GM18520 (cell line): ENCODE results near the gene RPS6KB2.
"Not testable (repeated sequence)": the region's sequence is repeated elsewhere in the genome, so short reads cannot be mapped to it uniquely, and the experiment has no call there.

Source experiments
- ATAC-seq: cut with Tn5 transposase; IDR thresholded peaks from one replicate; pipeline ENCODE4 v1.9.1; 2021; ENCODE audit not compliant: unreplicated experiment

RPS6KB2 gene

DNA sequence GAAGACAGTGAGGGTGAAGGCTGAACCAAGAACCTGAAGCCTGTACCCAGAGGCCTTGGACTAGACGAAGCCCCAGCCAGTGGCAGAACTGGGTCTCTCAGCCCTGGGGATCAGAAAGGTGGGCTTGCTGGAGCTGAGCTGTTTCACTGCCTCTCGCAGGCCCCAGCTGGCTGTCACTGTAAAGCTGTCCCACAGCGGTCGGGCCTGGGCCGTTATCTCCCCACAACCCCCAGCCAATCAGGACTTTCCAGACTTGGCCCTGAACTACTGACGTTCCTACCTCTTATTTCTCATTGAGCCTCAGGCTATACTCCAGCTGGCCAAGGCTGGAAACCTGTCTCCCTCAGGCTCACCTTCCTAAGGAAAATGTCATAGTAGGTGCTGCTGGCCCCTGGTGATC lies 30.8 kb upstream of the RPS6KB2 start:
- no peak for ATAC-seq

DNA sequence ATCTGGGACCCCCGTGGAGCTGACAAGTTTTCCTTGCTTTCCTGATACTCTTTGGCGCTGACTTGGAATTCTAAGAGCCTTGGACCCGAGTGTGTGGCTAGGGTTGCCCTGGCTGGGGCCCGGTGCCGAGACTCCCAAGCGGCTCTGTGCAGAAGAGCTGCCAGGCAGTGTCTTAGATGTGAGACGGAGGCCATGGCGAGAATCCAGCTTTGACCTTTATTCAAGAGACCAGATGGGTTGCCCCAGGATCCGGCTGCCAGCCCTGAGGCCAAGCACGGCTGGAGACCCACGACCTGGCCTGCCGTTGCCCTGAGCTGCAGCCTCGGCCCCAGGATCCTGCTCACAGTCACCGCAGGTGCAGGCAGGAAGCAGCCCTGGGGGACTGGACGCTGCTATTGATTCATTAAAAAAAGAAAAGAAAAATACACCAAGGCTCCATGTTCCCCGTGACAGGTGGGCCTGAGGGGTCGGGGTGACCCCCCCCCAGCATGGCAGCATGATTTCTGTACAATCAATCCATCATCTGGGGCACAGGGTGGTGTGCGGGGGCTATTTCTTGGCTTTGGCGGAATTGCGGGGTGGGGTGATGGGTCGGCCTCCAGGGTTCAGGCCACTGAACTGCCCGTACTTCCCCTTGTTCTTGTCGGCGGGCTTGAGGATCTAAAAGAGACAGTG lies 30.2 kb upstream of the RPS6KB2 start:
- no peak for ATAC-seq

DNA sequence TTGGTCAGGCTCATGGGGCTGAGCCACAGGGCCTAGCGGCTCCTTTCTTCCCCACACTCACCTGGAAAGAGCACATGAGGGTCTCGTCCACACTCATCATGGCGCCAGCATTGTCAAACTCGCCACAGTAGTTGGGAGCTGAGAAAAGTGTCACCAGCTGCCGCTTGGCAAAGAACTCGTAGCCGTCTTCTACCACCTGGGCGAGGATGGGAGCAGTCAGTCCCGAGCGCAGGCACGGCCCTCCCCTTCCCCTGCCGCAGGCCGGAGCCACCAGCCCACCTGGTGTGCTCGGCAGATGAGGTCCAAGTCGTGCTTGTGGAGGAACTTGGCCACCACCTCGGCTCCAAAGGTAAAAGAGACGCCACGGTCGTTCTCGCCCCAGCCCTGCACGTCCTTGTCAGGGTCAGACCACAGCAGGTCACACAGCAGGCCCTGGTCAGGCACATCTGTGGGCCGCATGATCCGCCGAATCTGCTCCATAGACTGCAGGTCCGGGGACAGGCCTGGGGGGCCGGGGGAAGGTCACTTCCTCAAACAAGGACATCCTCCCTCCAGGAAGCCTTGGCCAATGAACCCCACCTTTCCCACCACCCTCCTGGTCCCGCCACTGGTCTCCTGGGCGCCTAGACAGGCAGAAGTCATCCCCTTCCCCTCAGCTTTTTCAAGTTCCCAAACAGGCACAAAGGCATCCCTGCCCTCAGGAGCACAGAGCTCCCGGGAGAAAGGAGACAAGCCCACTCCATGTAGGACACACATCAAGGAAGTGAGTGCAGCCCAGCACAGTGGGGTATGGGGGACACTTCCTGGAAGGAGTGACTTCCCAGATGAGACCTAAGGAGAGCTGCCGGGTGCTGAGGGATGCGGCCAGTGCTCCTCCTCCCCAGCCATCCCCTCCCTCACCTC lies 29.4 kb upstream of the RPS6KB2 start:
- no peak for ATAC-seq

DNA sequence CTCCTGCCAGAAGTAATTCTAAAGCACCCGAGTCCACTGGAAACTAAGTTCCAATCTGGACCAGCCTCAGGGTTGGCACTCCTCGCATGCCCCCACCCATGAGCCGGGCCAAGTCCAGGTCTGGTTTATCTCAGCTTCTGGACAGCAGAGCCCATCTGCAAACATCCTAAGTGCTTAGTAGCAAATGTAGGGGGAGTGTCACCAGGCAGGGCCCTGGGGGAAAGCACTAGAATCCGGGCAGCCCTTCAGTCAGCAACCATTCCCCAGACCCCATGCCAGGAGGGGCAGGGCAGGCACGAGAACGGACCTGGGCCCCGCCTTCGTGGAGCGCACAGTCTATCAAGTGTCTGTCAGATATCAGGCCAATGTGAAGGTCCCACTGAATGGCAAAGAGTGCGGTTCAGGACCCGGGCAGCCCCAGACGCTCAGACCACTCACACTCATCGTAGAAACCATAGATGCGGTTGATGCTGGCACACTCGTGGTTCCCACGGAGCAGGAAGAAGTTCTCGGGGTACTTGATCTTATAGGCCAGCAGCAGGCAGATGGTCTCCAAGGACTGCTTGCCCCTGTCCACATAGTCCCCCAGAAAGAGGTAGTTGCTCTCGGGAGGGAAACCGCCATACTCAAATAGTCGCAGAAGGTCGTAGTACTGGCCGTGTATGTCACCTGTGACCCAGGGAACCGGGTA lies 27.9 kb upstream of the RPS6KB2 start:
- ATAC-seq: no peak

DNA sequence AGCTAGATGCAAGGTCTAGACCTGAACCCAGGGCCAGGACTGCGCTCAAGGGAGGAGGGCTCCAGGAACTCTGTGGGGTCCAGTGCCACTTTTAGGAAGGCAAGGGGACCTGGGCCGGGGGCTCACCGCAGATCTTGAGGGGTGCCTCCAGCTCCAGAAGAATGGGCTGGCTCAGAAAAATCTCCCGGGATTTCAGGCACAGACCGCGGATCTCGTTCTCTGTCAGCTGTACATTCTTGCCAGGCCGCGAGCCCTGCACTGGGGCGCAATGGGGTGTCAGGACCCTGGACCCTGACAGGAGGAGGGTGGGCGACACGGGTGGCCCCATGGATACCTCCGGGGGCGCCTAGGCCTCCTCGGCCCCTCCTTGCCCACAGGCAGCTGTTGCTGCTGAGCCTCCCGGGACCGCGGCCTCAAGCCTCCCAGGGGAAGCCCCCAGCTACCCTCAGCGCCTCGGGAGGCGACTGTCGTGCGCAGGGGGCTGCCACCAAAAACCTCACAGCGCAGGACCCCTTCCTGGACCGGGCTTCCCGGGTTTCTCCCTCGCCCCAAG lies 27.3 kb upstream of the RPS6KB2 start:
- ATAC-seq: peak; percentile 12

DNA sequence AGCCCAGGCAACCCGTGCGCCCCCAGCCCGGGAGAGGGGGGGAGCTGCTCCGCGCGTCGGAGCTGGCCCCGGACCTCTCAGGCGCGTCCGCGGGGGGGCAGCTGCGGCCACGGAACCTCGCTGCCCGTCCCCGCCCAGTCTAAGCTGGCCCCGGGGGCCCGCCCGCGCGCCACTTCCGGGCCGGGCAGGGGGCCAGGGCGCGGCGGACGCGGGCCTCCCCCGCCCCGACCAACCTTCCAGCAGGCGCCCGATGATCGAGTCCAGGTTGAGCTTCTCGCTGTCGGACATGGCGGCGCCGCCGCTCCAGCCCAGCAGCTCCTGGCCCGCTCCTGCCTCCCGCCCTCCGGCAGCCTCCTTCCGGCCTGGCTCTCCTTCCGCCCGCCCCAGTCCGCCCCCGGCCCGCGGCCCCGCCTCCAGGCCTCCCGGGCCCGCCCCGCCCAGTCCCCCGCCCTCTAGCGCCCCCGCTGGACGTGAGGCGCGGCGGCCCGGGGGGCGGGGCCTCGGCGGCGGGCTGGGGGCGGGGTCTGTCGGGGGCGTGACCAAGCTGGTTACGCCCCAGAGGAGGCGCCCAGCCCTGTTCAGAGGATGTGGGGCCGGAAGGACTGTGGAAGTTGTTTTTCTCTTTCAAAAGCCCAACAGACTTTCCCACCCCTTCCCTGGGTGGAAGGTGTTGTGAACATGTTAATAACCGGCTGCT lies 26.7 kb upstream of the RPS6KB2 start, which contains the start of gene PPP1CA:
PPP1CA (minus strand) TSS at position 364 of the 697 bp plus-strand sequence; CDS start at position 288, 76 bp downstream.
- peak; percentile 54 for ATAC-seq

DNA sequence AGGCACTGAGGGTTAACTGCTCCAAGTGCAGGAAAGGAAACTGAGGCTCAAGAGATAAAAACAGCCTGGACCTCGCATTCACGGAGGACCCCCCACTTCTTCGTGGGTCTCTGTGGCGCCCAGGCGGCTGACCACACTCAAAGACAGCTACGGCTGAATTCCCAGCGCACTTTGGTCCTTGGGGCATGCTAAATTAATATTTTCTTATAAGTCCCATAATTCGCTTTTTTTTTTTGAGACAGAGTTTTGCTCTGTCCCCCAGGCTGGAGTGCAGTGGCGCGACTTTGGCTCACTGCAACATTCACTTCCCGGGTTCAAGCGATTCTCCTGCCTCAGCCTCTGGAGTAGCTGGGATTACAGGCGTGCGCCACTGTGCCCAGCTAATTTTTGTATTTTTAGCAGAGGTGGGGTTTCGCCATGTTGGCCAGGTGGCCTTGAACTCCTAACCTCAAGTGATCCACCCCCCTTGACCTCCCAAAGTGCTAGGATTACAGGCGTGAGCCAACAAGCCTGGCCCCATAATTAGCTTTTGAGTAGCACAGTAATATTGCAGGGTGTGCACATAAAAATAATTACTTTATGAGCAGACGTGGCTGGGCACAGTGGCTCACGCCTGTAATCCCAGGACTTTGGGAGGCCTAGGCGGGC lies 26.0 kb upstream of the RPS6KB2 start:
- not testable (repeated sequence) for ATAC-seq

DNA sequence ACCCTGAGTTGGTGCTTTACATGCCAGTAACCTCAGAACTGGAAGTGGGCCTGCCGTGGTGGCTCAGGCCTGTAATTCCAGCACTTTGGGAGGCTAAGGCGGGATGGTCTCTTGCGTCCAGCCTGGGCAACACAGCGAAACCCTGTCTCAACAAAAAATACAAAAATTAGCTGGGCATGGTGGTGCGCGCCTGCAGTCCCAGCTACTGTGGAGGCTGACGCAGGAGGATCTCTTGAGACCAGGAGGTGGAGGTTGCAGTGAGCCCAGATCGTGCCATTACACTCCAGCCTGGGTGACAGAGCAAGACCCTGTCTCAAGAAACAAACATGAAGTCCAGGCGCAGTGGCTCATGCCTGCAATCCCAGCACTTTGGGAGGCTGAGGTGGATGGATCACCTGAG lies 25.2 kb upstream of the RPS6KB2 start:
- ATAC-seq: not testable (repeated sequence)

DNA sequence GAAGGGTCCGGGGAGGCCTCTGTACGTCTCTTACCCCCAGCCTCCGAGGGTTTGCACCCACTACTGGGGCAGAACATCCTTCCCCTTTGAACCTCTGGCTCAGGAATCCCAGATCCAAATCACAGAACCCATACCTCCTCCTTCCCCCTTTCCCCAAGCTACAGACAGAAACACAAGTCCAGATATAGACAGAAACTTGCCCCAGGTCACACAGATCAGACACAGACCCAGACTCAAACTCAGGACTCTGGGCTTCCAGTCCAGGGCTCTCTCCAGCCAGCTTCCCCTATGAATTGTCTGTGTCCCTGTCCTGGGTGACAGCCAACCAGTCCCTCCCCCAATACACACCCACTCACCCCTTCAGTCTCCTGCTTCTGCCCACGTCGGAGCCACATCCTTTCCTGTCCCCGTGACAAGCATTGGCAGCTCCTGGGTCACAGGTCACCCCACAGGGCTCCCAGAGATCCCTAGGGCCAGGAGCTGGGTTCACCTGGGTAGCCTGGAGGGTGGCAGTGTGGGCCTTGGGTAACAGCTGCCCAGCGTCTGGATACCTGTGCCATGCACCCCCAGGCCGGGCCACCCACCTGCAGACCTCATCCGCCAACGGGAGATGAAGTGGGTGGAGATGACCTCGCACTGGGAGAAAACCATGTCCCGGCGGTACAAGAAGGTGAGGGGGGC lies 23.6 kb upstream of the RPS6KB2 start:
- ATAC-seq: no peak

DNA sequence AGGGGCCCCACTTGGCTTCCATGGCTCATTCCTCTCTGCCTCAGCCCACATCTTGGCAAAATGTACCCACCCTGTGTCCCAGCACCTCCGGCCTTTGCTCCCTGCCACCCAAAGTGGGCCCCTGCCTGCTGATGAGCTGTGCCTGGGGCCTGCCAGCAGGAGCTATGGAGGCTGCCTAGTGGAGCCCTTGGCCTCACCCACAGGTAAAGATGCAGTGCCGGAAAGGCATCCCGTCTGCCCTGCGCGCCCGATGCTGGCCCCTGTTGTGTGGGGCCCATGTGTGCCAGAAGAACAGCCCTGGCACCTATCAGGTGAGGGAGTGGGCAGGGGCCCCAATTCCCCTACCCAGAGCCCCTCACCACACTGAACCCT lies 23.1 kb upstream of the RPS6KB2 start:
- ATAC-seq: no peak

DNA sequence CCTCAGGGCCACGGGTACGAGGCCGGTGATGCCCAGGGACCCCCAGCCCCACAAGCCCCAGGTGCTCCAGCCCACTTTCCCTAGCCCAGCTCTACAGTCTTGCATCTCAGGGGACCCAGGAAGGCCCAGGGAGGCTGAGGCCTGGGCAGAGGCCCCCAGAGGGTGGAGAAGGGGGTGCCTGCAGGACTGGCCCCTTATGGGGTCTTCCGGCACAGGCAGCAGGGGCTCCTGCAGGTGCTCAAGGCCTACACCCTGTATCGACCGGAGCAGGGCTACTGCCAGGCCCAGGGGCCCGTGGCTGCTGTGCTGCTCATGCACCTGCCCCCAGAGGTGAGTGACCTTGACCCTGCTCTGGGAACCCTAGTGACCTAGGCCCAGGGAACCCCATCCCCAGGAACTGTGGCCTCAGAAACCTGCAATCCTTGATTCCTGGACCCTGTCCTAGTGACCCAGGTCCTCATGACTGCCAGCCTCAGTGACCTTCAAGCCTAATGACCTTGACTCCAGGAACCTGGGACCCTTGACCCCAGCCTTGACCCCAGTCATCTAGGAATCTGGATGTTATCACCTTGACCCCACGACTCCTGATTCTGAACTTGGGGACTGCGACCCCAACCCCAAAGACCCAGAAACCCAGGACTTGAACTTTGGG lies 22.5 kb upstream of the RPS6KB2 start:
- ATAC-seq: no peak

DNA sequence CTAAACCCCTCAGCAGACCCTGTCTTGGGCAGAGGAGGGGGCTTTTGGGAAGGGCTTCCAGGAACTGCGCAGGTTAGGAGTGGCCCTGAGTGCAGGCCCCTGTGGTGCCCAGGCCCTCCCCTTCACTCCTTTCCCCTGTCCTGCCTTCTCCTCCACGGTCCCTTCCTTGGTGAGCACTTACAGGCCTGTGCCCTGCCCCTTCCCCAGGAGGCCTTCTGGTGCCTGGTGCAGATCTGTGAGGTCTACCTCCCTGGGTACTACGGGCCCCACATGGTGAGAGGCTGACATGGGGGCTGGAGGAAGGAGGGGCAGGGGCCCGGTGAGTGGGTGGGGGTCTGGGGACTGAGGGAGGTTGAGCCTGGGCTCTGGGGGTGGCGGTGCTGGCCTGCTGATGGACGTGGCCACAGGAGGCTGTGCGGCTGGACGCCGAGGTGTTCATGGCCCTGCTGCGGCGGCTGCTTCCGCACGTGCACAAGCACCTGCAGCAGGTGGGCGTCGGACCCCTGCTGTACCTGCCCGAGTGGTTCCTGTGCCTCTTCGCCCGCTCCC lies 21.8 kb upstream of the RPS6KB2 start:
- no peak for ATAC-seq

DNA sequence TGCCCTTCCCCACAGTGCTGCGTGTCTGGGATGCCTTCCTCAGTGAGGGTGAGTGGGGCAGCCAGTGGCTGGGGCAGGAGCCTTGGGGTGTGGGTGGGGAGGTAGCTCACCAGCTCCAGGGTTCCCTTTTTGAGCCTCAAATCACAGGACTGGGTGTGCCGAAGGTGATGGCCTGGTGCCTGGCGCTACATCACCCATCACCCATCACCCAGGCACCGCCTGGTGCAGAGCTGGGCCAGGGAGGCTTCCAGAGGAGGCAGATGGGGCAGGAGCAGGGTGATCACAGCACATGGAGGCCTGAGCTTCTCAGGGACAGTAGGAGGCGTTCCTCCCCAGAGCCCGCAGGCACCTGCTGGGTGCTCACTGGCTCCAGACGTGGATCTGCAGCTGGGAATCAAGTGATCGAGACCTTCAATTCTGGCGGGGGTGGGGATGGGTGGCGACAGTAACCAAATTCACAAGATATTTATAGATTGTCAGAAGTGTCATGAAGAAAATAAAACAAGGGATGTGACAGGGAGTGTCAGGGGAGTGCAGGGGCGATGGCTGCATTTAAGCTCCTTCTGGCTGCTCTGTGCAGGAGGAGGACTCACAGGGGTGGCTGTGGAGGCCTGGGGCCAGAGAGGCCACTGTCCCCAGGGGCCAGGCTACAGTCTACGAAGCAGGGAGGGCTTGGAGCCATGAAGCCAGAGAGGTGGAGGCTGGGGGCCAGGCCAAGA lies 21.2 kb upstream of the RPS6KB2 start:
- ATAC-seq: no peak

DNA sequence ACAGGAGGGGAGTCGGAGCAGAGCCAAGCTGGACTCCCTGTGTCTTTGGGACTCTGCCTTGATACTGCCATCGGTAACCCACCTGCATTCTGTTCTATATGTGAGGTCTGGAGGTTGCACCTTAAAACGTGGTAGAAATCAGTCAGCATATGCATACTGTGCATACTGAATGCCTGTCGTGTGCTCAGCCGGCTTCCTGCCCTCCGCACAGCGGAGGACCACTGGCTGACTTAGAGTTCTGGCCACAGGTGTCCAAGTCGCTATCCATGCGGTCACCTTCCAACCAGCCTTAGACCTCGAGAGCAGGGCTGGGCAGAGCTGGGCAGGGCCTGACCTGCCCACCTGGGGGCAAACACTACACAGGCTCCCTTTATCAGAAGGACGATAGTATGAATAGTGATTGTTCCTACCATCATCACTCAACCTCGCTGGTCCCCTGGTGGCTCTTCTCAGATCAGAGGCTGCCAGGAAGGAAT lies 20.6 kb upstream of the RPS6KB2 start:
- ATAC-seq: no peak

DNA sequence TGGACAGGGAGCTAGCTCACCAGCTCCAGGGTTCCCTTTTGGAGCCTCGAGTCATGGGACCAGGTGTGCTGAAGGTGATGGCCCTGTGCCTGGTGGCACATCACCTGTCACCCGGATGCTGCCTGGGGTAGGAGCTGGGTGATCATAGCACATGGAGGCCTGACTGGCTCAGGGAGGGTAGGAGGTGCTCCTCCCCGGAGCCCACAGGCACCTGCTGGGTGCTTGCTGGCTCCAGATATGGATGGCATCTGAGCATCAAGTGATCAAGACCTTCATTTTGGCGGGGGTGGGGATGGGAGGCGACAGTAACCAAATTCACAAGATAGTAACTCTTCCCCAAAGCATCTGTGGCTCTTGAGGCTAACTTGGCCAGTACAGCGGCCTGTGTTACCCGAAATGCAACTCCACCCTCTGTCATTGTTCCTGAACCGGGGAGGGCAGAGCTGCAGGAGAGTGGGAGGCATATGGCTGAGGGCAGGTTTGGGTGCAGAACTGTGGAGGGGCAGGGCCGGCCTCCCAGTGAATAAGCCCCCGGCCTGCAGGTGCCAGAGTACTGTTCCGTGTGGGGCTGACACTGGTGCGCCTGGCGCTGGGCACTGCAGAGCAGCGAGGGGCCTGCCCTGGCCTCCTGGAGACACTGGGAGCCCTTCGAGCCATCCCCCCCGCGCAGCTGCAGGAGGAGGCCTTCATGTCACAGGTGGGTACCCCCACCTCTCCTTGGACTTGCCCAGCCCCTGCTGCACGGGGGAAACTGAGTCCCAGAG lies 19.7 kb upstream of the RPS6KB2 start:
- ATAC-seq: no peak

DNA sequence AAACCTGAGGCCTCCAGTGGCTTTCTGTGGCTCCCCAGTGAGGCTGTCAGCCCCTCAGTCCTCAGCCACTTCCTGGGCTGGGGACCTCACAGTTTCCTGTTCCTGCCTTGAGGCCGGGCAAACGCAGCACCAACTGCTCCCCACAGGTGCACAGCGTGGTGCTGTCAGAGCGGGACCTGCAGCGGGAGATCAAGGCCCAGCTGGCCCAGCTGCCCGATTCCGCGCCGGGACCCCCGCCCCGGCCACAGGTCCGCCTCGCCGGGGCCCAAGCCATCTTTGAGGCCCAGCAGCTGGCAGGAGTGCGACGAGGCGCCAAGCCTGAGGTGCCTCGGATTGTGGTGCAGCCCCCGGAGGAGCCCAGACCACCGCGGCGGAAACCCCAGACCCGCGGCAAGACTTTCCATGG lies 19.0 kb upstream of the RPS6KB2 start:
- ATAC-seq: no peak

DNA sequence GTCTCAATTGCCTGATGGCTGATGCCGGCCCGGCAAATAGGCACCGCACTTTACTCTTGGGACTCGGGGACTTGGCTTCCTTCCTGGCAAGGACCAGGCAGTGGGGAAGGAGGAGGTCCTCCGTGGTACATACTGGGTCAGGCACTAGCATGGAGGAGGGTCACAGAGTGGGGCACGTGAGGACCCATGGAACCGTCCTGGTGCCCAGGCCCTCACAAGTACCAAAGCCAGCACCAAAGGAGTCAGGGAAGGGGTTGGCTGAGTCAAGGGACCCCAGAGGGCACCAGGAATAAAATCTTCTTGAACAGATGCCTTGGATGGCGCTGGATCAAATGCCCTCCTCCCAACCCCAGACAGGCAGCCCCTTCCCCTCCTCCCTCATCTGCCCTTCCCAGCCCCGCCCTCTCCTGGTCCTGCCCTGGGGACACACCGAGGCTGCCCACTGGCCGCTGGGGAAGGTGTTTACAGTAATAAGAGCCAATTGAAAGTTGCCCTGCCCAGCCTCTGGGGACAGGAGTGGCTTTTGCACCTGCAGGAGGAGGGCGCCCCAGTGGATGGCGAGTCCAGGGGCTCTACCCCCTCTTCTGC lies 18.4 kb upstream of the RPS6KB2 start:
- no peak for ATAC-seq
